GM18517 (cell line): Measurements from ENCODE around the gene ARHGEF11.

Source experiments
- ATAC-seq: cut with Tn5 transposase; IDR thresholded peaks from one replicate; pipeline ENCODE4 v1.9.1; 2021; ENCODE audit warnings: mild to moderate bottlenecking, moderate library complexity; ENCODE audit not compliant: unreplicated experiment

Gene ARHGEF11

DNA sequence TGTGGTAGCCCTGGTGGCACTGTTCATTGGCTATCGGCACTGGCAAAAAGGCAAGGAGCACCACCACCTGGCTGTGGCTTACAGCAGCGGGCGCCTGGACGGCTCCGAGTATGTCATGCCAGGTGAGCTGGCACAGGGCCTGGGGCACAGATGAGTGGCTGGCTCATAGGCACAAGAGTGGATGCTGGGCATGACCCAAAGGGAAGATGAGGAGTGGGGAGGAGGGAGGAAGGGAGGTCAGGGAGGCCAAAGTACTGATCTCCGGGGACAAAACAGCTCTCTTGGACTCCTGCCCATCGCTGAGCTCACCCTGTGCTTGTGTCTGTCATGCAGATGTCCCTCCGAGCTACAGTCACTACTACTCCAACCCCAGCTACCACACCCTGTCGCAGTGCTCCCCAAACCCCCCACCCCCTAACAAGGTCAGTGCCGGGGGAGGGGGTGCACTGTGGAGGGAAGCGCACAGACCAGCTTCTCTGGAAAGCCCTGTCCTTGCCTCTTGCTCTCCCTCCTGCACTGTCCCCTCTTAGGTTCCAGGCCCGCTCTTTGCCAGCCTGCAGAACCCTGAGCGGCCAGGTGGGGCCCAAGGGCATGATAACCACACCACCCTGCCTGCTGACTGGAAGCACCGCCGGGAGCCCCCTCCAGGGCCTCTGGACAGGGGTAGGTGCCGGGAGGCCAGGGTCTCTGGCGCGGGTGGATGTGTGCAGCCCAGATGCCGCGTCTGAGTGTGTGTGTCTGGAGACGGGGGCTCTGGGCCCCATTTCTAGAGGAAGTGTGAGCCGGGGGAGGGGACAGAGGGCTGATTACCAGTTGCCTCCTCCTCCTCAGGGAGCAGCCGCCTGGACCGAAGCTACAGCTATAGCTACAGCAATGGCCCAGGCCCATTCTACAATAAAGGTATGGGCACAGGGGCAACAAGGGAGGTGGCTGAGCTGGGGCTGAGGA, 132.4 kb downstream of the ARHGEF11 start:
- no peak for ATAC-seq

GRCh38 chr1:156912310-156912709, 133.2 kb downstream of the ARHGEF11 start:
- no peak for ATAC-seq

GRCh38 chr1:156911577-156912298, 133.8 kb downstream of the ARHGEF11 start:
- no peak for ATAC-seq

- ATAC-seq: no peak
Measured at GRCh38 chr1:156910309-156910782, 135.2 kb downstream of the ARHGEF11 start.

GRCh38 chr1:156909671-156910070, 135.9 kb downstream of the ARHGEF11 start:
- no peak for ATAC-seq

GRCh38 chr1:156908955-156909354, 136.6 kb downstream of the ARHGEF11 start:
- no peak for ATAC-seq

DNA sequence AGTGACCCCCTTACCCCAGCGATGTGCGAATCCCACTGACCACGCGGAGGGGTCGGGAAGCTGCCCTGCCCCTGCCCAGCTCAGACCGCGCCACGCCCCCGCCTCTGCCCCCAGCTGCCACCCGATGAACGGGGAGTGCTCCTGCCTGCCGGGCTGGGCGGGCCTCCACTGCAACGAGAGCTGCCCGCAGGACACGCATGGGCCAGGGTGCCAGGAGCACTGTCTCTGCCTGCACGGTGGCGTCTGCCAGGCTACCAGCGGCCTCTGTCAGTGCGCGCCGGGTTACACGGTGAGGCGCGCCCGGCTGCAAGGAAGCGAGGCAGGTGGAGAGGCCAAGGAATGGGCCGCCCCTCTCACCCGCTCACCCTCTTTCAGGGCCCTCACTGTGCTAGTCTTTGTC, 137.0 kb downstream of the ARHGEF11 start:
- no peak for ATAC-seq

DNA sequence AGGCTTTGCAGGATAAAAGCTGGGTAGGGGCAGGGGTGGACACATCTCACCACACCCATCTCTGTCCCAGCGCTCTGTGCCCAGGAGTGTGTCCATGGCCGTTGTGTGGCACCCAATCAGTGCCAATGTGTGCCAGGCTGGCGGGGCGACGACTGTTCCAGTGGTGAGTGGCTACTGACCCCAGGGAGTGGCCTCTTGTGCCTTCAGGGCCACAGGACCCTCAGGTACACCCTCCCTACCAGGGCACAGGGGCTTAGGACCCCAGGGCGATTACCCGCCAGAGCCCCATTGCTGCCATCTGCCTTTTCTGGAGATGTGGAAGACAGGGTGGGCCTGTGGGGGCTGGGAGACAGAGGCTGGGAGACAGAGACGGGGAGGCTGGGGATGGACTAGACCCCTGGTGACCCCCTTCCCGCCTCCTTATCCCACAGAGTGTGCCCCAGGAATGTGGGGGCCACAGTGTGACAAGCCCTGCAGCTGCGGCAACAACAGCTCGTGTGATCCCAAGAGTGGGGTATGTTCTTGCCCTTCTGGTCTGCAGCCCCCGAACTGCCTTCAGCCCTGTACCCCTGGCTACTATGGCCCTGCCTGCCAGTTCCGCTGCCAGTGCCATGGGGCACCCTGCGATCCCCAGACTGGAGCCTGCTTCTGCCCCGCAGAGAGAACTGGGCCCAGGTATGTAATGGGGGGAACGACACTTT, 139.2 kb downstream of the ARHGEF11 start:
- no peak for ATAC-seq

GRCh38 chr1:156905651-156906050, 139.9 kb downstream of the ARHGEF11 start:
- ATAC-seq: no peak

DNA sequence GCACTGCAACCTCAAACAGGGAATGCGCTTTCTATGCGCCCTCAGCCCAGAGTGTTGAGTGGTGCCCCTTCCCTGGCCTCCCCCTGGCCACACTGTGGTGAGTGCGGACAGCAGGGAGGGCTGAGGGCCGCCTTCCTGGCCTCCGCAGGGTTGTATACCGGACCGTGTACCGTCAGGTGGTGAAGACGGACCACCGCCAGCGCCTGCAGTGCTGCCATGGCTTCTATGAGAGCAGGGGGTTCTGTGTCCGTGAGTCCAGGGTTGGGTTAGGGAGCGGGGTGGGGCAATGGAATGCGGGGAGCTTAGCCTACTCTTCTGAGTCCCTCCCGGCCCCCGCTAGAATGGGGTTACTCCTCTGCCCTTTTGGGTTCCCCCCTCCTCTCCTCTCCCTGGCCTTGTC, 140.4 kb downstream of the ARHGEF11 start:
- no peak for ATAC-seq

DNA sequence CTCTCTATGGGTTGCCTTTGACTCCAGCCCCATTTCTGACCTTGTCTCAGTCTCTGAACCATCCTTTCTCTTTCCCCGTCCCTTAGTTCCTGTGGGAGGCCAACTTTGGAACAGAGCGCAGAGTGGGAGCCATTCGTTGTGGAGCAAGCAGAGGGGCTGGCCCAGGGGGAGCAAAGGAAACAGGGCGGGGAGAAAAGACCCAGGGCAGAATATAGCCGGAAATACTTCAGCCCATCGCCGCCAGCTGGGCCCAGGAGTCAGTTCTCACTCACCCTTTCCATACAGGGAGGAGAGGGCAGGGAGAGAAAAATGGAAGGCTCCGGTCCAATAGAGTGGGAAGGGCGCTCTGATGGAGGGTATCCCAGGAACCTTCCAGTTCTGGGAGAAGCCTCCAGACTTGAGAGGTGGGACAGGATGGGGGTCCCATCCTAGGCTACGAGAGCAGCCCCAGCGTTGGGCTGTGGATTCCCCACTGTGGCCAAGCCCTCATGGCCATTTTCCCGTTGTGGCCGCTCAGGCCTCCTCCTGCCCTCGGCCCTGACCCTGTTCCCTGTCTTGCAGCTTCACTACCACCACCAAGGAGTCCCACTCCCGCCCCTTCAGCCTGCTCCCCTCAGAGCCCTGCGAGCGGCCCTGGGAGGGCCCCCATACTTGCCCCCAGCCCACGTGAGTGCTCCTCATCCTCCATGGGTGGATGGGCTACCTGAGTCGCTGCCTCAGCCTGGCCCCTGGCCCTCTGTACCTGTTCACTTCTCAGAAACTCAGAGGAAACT, 141.2 kb downstream of the ARHGEF11 start:
- no peak for ATAC-seq

- no peak for ATAC-seq
Measured at GRCh38 chr1:156903328-156904091, 142.0 kb downstream of the ARHGEF11 start.

GRCh38 chr1:156901966-156902915, 143.3 kb downstream of the ARHGEF11 start:
- ATAC-seq: no peak

GRCh38 chr1:156901590-156901900, 144.0 kb downstream of the ARHGEF11 start:
- ATAC-seq: no peak

DNA sequence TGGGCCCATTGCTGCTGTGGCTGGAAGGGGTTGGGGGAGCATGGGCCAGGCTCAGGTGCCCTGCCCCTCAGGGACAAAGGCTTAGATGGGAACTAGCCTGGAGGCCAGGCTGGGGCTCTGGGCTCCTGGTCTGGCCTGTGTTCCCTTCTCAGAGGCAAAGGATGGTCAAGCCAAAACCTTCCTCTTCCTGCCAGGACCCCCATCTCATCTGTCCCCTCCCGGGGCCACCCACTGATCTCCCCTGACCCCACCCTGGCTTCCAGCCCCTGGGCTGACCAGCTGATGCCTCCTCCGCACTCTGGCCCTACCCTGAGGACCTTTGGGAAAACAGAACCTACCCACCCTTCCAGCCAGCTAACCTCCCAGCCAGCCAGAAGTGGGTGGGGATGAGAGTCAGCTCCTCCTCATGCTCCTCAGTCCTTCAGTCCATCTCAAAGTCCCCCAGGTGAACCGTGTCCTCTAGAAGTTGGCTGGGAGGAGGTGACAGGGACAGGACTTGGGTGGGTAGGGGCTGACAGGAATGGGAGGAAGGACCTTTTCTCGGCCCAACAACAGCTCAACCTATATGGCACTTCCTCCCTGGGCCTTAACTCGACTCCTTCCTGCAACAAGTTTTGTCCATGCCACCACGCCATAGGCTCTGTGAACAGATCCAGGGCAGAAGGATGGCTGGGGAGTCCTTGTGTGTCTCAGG, 144.5 kb downstream of the ARHGEF11 start:
- ATAC-seq: no peak

- no peak for ATAC-seq
Measured at GRCh38 chr1:156899956-156900718, 145.4 kb downstream of the ARHGEF11 start.

GRCh38 chr1:156898971-156899664, 146.4 kb downstream of the ARHGEF11 start:
- no peak for ATAC-seq
